ENCODE measurements around the gene FAM210A.
"Not testable (repeated sequence)": the region's sequence is repeated elsewhere in the genome, so short reads cannot be mapped to it uniquely, and the experiment has no call there.

Gene FAM210A

GRCh38 chr18:13696961-13697360, 29.4 kb downstream of the FAM210A start:
- no peak for DNase-seq

GRCh38 chr18:13695337-13695736, 31.0 kb downstream of the FAM210A start:
- not testable (repeated sequence) for DNase-seq

GRCh38 chr18:13690060-13690459, 36.3 kb downstream of the FAM210A start:
- DNase-seq = not testable (repeated sequence)

GRCh38 chr18:13688191-13689136, 37.9 kb downstream of the FAM210A start:
- DNase-seq = no peak

- DNase-seq = no peak
Observed at GRCh38 chr18:13684546-13684945, 41.8 kb downstream of the FAM210A start.

GRCh38 chr18:13681701-13682100, 44.7 kb downstream of the FAM210A start:
- no peak for DNase-seq

- DNase-seq = peak; percentile 60
Observed at GRCh38 chr18:13680612-13681011, 45.7 kb downstream of the FAM210A start.

- DNase-seq = peak; percentile 54
Observed at GRCh38 chr18:13677350-13677749, 49.0 kb downstream of the FAM210A start.

- DNase-seq = no peak
Observed at GRCh38 chr18:13676471-13676870, 49.9 kb downstream of the FAM210A start.

GRCh38 chr18:13672657-13673056, 53.7 kb downstream of the FAM210A start:
- DNase-seq = no peak

GRCh38 chr18:13661779-13662256, 64.5 kb downstream of the FAM210A start:
- no peak for DNase-seq

GRCh38 chr18:13661051-13661778, 65.1 kb downstream of the FAM210A start:
- no peak for DNase-seq

- no peak for DNase-seq
Observed at GRCh38 chr18:13660510-13660909, 65.8 kb downstream of the FAM210A start.

- DNase-seq = no peak
Observed at GRCh38 chr18:13658436-13659204, 67.7 kb downstream of the FAM210A start.

- DNase-seq = no peak
Observed at GRCh38 chr18:13657974-13658373, 68.4 kb downstream of the FAM210A start.

- no peak for DNase-seq
Observed at GRCh38 chr18:13653746-13654433, 72.5 kb downstream of the FAM210A start.

- DNase-seq = no peak
Observed at GRCh38 chr18:13649397-13650390, 76.7 kb downstream of the FAM210A start.

GRCh38 chr18:13647761-13648160, 78.6 kb downstream of the FAM210A start:
- DNase-seq = peak; percentile 24

GRCh38 chr18:13646633-13647032, 79.7 kb downstream of the FAM210A start:
- DNase-seq = no peak

- no peak for DNase-seq
Observed at GRCh38 chr18:13645093-13645492, 81.3 kb downstream of the FAM210A start.

GRCh38 chr18:13643261-13643751, 83.1 kb downstream of the FAM210A start:
- no peak for DNase-seq
